ENCODE data around the gene SWI5. TPM values are rescaled to one million over a fixed set of nuclear protein-coding genes. Genes with fewer than 3 reads are reported as not detected.

SWI5 gene
- total and polyA plus RNA-seq, 9 of the 15 experiments (the other 6 are each of a cell fraction or from before 2014, with no cell fraction given) = 62.8 to 133 (median 95.9) TPM

GRCh38 chr9:128250839-128251731, 25.0 kb upstream of the SWI5 start (continued):
- no peak for TF ChIP-seq ZNF280A (IDR thresholded peaks at IDR 0.05; ENCODE audit: low read depth, partially characterized antibody)
- TF ChIP-seq ESRRA (IDR thresholded peaks at IDR 0.05; ENCODE audit: borderline replicate concordance, low read depth) = no peak
- TF ChIP-seq ERF (CRISPR knock-in tag; IDR thresholded peaks at IDR 0.05) = 0 out of 2 replicates have a peak, but pooled peaks have one; percentile 85
- peak in 1 of 2 experiments; percentile 70; a peak in 1 of 4 replicates for TF ChIP-seq HDAC1 (IDR thresholded peaks at IDR 0.05)
- TF ChIP-seq SPI1 (IDR thresholded peaks at IDR 0.05; ENCODE audit: borderline replicate concordance, low read depth, low read length) = no peak
- TF ChIP-seq ILK (tag; IDR thresholded peaks at IDR 0.05; ENCODE audit: borderline replicate concordance, low read depth) = no peak
- TF ChIP-seq TAF15 (IDR thresholded peaks at IDR 0.05; ENCODE audit: low read depth, low read length) = no peak
- TF ChIP-seq HNRNPH1 (optimal IDR thresholded peaks at IDR 0.05; ENCODE audit: low read depth, low read length) = no peak
- TF ChIP-seq ZNF347 (CRISPR knock-in tag; IDR thresholded peaks at IDR 0.05; ENCODE audit: low read depth) = no peak
- TF ChIP-seq REST (IDR thresholded peaks at IDR 0.05; ENCODE audit: borderline replicate concordance) = no peak
- TF ChIP-seq REST (CRISPR knock-in tag; IDR thresholded peaks at IDR 0.05; ENCODE audit: low read depth) = peak; percentile 66; the same call in 1 of the 2 replicates
- TF ChIP-seq ZC3H8 (IDR thresholded peaks at IDR 0.05) = no peak
- no peak for TF ChIP-seq ZMIZ1 (IDR thresholded peaks at IDR 0.05; ENCODE audit: low read depth in 2 of 2, low read length in 2 of 2)
